LNCAP (cell line): ENCODE data around the gene ELP2.

Experiments used
- CTCF ChIP-seq: fragments of 450-650 bp; IDR thresholded peaks from 2 replicates; pipeline ENCODE4 v1.5.1; 2017; ENCODE audit warnings: mild to moderate bottlenecking

Gene ELP2

GRCh38 chr18:36109737-36110136 is 20.0 kb upstream of the ELP2 start:
- no peak for TF ChIP-seq CTCF

GRCh38 chr18:36112302-36112701 is 17.4 kb upstream of the ELP2 start:
- no peak for TF ChIP-seq CTCF

- TF ChIP-seq CTCF = no peak
Measured at GRCh38 chr18:36114251-36114650, 15.4 kb upstream of the ELP2 start.

- TF ChIP-seq CTCF = no peak
Measured at GRCh38 chr18:36114738-36115137, 15.0 kb upstream of the ELP2 start.

- no peak for TF ChIP-seq CTCF
Measured at GRCh38 chr18:36120297-36120696, 9.4 kb upstream of the ELP2 start.

GRCh38 chr18:36124841-36125240 is 4.9 kb upstream of the ELP2 start:
- no peak for TF ChIP-seq CTCF

- no peak for TF ChIP-seq CTCF
Measured at GRCh38 chr18:36126668-36127067, 3.0 kb upstream of the ELP2 start.

- TF ChIP-seq CTCF = no peak
Measured at GRCh38 chr18:36127836-36128529, 1.7 kb upstream of the ELP2 start.
